BJ (cell line): ENCODE results near the gene GPR137C. TPM values are rescaled to one million over a fixed set of nuclear protein-coding genes. Genes with fewer than 3 reads are reported as not detected.
"Not testable (repeated sequence)": the region's sequence is repeated elsewhere in the genome, so short reads cannot be mapped to it uniquely, and the experiment has no call there.

Experiments used
- CTCF ChIA-PET: fragments of 350-600 bp; formaldehyde crosslinking; extraction: SDS; loops from one replicate; lab custom pipeline; 2021; ENCODE audit warnings: antibody characterized with exemption, inconsistent platforms; lab: Yijun Ruan, JAX
- POLR2A ChIA-PET: fragments of 300-600 bp; sonication (Branson Sonifier 250); formaldehyde crosslinking; extraction: SDS; loops from one replicate; lab custom pipeline; 2021; ENCODE audit warnings: antibody characterized with exemption; lab: Charles Lee
- DNase-seq: peaks from one replicate; pipeline ENCODE4 v3.0.0-alpha.2; 2011; ENCODE audit warnings: low read depth
- H3K27me3 ChIP-seq: 2 replicates; pipeline ENCODE4 v1.6.0; 2011; ENCODE audit warnings: low read length; ENCODE audit not compliant: control insufficient read depth, insufficient read depth
- H3K36me3 ChIP-seq: 2 replicates; pipeline ENCODE4 v1.5.1; 2011; ENCODE audit warnings: low read length; ENCODE audit not compliant: control insufficient read depth, insufficient read depth
- H3K4me3 ChIP-seq: 2 replicates; pipeline ENCODE4 v1.5.1; 2011; ENCODE audit warnings: low read depth, mild to moderate bottlenecking, control low read depth, low read length
- CTCF ChIP-seq: IDR thresholded peaks from 2 replicates; pipeline ENCODE4 v1.5.1; 2011; ENCODE audit warnings: low read depth, mild to moderate bottlenecking, control low read depth, inconsistent platforms, low read length, moderate library complexity; ENCODE audit not compliant: insufficient read depth
- polyA plus RNA-seq: library from polyadenylated mRNA; depleted of rRNA; stranded (reverse); fragments of >200 nt; gene quantifications from 2 replicates; pipeline ENCODE4 v1.2.3, GENCODE V29; 2011

The GPR137C gene
- polyA plus RNA-seq, 1 experiment = 0.18 TPM

GRCh38 chr14:52563120-52563519, 10.5 kb downstream of the GPR137C start:
- no peak for DNase-seq
- Histone ChIP-seq H3K4me3 (no peak overlapping the region), H3K27me3 (no peaks in the 10 kb centered on the region), H3K36me3 (no peaks in the 10 kb centered on the region)
- ChIA-PET POLR2A (no interaction called here), CTCF (no interaction called here)
- TF ChIP-seq CTCF = no peak

GRCh38 chr14:52568454-52568853, 15.8 kb downstream of the GPR137C start:
- H3K36me3 ChIP-seq, POLR2A ChIA-PET, DNase-seq, H3K4me3 ChIP-seq, H3K27me3 ChIP-seq: not testable (repeated sequence)
- CTCF ChIA-PET = interaction anchor here (0.6 kb wide), 1 partner anchor 14 kb away, joined by 3 read pairs; no protein-coding TSS in a partner anchor

GRCh38 chr14:52575858-52576257, 23.2 kb downstream of the GPR137C start:
- no peak for TF ChIP-seq CTCF
- no peak overlapping the region for H3K4me3 ChIP-seq
- no peaks in the 10 kb centered on the region for H3K27me3 ChIP-seq
- H3K36me3 ChIP-seq = no peaks in the 10 kb centered on the region
- POLR2A ChIA-PET = no interaction called here
- no peak for DNase-seq
- CTCF ChIA-PET = interaction anchor here (0.6 kb wide), 1 partner anchor 12 kb away, joined by 3 read pairs; no protein-coding TSS in a partner anchor

- Histone ChIP-seq H3K27me3 (no peaks in the 10 kb centered on the region), H3K4me3 (no peak overlapping the region), H3K36me3 (no peaks in the 10 kb centered on the region)
- CTCF ChIA-PET = interaction anchor here (0.7 kb wide), 1 partner anchor 42 kb away, joined by 3 read pairs; no protein-coding TSS in a partner anchor
- no peak for DNase-seq
- POLR2A ChIA-PET = no interaction called here
- no peak for TF ChIP-seq CTCF
Observed at GRCh38 chr14:52583544-52583943, 30.9 kb downstream of the GPR137C start.

GRCh38 chr14:52589646-52590045, 37.0 kb downstream of the GPR137C start:
- ChIA-PET POLR2A (no interaction called here), CTCF (no interaction called here)
- Histone ChIP-seq H3K4me3 (no peak overlapping the region), H3K36me3 (no peaks in the 10 kb centered on the region), H3K27me3 (no peaks in the 10 kb centered on the region)
- TF ChIP-seq CTCF = no peak
- no peak for DNase-seq

- Histone ChIP-seq H3K4me3 (no peak overlapping the region), H3K27me3 (no peaks in the 10 kb centered on the region), H3K36me3 (no peaks in the 10 kb centered on the region)
- TF ChIP-seq CTCF = no peak
- CTCF ChIA-PET = no interaction called here
- no peak for DNase-seq
- POLR2A ChIA-PET = no interaction called here
Observed at GRCh38 chr14:52590318-52590717, 37.7 kb downstream of the GPR137C start.
